Dendritic cell treated with granulocyte-macrophage colony-stimulating factor and Interleukin-4, amounts not matched to agents 40 ng/mL and 50 ng/mL, for 4 days (primary cell): ENCODE data around the gene RANBP1.
A peak's percentile ranks its signal among the peaks of the same experiment; 100 is the strongest.

ENCODE experiments used
- H3K27ac Mint-ChIP-seq: one replicate; pipeline ENCODE4 v1.8.0; 2022; ENCODE audit warnings: mild to moderate bottlenecking, mixed read lengths
- H3K27me3 Mint-ChIP-seq: one replicate; pipeline ENCODE4 v1.8.0; 2022; ENCODE audit warnings: mild to moderate bottlenecking, mixed read lengths
- H3K36me3 Mint-ChIP-seq: one replicate; pipeline ENCODE4 v1.8.0; 2022; ENCODE audit warnings: low read depth, mixed read lengths
- H3K4me1 Mint-ChIP-seq: one replicate; pipeline ENCODE4 v1.8.0; 2022; ENCODE audit warnings: low read depth, mixed read lengths
- H3K4me3 Mint-ChIP-seq: one replicate; pipeline ENCODE4 v1.8.0; 2022; ENCODE audit warnings: mild to moderate bottlenecking, moderate library complexity, mixed read lengths
- H3K9me3 Mint-ChIP-seq: one replicate; pipeline ENCODE4 v1.8.0; 2022; ENCODE audit warnings: mixed read lengths
- intact Hi-C: fragments of 100-400 bp; cut with micrococcal nuclease; formaldehyde crosslinking; loops from one replicate; pipeline ENCODE4 v1.15.0; 2022

The RANBP1 gene

DNA sequence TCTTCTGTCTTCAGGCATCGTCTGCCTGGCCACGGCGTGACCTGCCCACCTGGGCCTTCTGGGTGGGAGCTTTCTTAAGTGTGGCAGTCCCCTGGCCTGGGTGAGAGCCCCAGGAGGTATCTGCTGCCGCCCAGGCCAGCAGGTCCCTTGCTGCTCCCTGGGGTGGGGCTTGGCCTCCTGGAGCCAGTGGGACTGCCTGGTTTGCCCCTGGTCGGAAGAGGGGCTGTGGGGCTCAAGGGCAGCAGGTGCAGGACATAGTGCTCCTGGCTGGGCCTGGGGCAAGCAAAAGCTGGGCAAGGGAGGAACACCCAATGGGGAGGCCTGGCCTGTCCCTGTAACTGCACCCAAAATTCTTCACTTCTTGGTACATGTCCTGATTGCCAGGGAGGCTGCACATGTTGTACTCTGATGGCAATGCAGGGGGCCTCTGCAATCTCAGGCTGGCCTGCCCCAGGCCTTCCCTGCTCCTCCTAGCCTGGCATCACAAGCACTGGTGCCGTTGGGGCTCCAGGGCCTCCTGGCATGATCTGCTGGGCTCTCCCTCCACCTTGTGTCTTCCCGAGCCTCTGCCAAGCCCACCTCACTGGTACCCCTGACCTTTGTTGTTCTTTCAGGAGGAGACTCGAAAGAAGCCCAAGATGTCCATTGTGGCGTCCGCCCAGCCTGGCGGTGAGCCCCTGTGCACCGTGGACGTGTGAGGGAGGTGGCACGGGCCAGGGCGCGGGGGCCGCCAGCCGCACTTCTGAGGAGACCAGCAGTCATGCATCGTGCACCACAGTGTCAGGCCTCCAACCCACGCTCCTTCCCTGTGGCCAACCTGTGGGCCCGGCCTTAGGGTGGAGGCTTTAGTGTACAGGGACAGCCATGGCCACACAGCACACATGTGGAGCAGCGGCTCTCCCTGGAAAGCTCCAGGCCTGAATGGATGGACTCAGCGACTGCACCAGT lies 6.2 kb upstream of the RANBP1 start:
- Mint-ChIP-seq H3K27ac (no peak overlapping the region), H3K27me3 (no peaks in the 10 kb centered on the region), H3K36me3 (peaks cover 100% of the 10 kb centered on the region), H3K4me3 (no peak overlapping the region), H3K9me3 (no peaks in the 10 kb centered on the region), H3K4me1 (peaks cover 8% of the 10 kb centered on the region)
- intact Hi-C loops, result no loop called here

DNA sequence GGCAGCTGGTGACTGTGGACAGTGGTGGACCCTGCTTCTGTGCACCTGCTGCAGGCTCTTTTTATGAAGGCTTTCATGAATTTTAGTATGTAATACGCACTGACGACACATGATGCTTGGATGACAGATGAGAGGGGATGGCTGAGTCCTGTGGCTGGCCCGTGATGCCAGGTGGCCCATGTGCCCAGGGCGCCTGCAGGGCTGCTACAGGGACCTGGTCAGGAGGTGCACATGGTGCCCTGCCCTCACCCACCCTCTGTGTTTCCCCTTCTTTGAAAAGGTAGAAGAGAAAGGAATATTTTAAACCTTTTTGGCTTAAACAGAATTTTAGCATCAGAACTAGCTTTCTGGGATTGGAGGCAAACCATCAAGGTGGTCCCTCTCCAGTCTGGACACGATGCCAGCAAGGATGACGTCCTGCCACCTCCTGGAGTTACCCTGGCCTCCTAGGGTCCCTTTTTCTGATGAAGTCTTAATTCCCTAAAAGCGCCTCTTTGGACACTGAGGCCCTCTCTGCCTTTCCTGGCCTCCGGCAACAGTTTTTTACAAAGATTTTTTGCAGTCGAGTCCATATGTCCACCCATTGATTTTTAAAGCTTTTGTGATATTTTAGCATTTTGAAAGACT lies 5.4 kb upstream of the RANBP1 start:
- intact Hi-C loops, result no loop called here
- H3K4me1 Mint-ChIP-seq, result peaks cover 14% of the 10 kb centered on the region
- H3K36me3 Mint-ChIP-seq, result peaks cover 100% of the 10 kb centered on the region
- H3K27ac Mint-ChIP-seq, result no peak overlapping the region
- no peak overlapping the region for H3K4me3 Mint-ChIP-seq
- no peaks in the 10 kb centered on the region for H3K9me3 Mint-ChIP-seq
- no peaks in the 10 kb centered on the region for H3K27me3 Mint-ChIP-seq

DNA sequence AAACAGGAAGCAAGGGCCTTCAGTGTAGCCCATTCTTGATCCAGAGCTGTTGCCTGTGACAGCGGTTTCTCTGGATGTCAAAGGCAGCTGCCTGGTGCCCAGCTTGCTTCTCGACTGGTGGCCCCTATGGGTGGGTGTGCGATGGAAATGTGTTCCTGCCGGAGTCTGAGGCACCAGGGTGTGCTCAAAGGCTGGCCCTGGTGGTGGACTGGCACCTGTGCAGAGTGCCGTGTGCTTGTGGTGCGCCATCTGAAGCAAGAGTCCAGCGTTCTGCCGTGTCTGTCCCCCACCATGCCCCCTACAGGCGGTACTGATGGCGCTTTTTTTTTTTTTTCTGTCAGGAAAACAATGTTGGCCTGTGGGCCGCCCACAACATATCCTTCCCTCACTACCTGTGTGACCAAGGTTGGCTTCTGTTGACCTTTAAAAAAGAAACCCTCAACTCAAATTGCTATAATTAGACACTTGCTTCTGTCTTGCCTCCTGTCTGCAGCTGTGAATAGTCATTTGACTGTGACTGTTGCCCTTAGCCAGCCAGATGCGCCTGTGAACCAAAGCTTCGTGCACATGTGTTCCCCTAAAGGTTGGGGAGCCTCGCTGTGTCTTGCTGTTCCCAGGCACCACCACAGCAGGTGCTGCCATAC lies 4.7 kb upstream of the RANBP1 start:
- Mint-ChIP-seq H3K4me3 (no peak overlapping the region), H3K36me3 (peaks cover 99% of the 10 kb centered on the region), H3K27ac (no peak overlapping the region), H3K9me3 (no peaks in the 10 kb centered on the region), H3K4me1 (peaks cover 21% of the 10 kb centered on the region), H3K27me3 (no peaks in the 10 kb centered on the region)
- intact Hi-C loops, result no loop called here

DNA sequence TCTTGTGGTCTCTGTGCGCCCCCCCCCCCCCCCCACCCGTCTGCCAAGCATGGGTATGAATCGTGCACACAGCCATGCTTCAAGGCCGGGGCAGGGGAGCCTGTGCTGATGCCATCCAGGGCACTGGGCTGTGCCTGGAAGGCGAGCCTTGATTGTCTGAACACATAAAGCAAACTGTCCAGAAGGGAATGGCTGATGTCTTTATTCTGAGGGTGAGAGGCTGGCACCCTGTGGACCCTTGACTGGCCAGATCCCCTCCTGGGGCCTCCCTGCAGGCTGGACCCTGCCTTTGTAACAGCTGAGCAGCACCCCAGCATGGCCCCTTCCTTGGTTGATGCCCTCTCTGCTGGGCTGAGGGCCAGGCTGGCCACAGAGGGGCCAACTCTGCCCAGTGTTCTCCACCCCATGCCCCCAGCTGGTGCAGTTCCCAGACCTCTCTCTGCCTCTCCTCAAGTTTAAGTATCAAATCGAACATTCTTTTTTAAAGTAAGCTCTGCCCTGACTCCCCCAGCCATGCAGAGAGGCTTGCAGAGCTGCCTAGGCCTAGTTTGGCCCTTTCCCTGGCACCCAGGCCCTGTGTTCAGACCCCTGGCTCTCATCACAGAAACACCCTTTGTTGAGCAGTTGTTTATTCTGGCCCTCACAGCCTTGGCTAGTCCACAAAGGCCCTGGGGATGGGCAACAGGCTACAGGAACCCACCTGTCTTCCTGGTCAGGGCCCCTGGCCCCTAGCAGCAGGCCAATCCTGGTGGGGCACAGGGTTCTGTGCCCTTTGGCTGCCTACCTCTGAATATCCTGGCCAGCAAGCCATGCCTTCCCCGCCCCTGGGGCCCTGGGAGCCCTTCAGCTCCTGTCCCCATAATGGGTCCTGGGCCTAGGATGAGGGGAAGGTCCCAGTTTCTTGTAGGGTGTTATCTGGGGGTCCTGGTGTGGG lies 3.9 kb upstream of the RANBP1 start:
- intact Hi-C loops, result no loop called here
- H3K27me3 Mint-ChIP-seq, result no peaks in the 10 kb centered on the region
- no peak overlapping the region for H3K4me3 Mint-ChIP-seq
- H3K9me3 Mint-ChIP-seq, result no peaks in the 10 kb centered on the region
- H3K27ac Mint-ChIP-seq, result peak overlapping the region; percentile 64
- H3K36me3 Mint-ChIP-seq, result peaks cover 99% of the 10 kb centered on the region
- H3K4me1 Mint-ChIP-seq, result peaks cover 27% of the 10 kb centered on the region

DNA sequence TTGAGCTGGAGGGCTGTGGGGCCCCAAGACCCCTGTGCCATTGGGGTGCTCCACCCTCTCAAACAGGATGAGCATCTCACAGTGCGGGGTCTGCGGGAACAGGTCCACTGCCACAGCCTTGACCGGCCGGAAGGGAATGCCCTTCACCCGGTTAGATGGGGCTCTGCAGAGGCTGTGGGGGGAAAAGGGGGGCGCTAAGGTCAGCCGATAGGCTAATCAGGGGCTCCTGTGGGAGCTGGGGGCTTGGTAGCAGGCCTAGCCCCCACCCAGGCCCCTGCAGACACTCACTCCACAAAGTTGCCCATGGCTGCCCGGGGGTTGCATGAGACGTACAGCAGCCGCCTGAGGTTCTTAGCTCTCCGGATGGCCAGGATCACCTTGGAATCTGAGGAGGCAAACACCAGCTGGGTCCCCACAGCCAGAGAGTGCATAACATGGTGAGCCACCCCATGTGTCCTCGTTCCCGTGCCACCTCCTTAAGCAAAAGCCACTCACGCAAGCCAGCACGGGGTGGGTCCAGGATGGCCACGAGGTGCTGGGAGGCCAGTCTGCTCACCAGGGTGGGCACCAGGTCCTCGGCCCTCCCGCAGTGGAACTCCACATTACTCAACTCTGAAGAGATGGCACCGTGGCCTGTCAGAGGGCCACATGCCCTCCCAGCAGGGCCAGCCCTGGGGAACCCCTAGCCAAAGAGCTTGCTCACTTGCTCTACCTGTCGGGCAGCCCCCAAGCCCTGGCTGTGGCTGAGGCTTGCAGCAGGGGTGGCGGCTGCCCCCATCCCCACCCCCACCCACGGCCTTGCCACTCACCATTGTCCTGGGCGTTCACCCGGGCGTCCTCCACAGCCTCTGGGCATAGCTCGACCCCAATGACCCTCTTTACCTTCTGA lies 3.0 kb upstream of the RANBP1 start:
- H3K36me3 Mint-ChIP-seq, result peaks cover 91% of the 10 kb centered on the region
- intact Hi-C loops, result no loop called here
- H3K4me1 Mint-ChIP-seq, result peaks cover 27% of the 10 kb centered on the region
- H3K9me3 Mint-ChIP-seq, result no peaks in the 10 kb centered on the region
- H3K4me3 Mint-ChIP-seq, result no peak overlapping the region
- H3K27me3 Mint-ChIP-seq, result no peaks in the 10 kb centered on the region
- no peak overlapping the region for H3K27ac Mint-ChIP-seq

DNA sequence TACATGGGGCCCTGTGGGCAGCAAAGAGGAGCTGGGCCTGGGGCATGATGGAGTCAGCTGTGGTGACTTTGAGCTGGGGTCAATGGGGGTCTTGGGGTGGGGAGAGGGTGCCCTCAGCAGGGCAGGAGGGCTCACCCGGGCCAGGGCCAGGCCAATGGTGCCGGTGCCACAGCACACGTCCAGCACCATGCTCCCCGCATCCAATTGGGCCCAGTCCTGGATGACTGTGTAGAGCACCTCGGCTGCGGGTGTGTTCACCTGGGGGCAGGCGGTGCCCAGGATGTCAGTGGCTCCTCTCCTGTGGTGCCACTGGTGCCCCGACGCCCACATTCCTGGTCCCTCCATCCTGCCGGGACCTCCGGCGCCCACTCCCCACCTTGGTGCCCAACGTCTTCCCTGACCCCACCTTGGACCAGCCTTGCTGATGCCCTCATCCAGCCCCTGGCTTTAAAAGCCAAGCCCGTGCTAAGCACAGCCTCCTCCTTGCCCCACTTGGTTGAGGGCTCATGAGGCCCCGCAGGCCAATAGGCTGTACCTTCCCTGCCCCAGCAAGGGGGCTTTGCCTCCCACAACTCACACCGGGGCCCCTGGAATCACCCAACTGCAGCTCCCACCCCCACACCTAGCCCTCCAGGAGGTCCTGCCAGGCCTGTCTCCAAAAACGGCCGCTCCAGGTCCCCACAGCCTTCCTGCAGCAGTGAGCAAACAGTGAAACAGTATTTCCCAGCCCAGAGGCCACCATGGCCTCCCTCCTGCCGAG lies 2.2 kb upstream of the RANBP1 start:
- peaks cover 29% of the 10 kb centered on the region for H3K4me1 Mint-ChIP-seq

DNA sequence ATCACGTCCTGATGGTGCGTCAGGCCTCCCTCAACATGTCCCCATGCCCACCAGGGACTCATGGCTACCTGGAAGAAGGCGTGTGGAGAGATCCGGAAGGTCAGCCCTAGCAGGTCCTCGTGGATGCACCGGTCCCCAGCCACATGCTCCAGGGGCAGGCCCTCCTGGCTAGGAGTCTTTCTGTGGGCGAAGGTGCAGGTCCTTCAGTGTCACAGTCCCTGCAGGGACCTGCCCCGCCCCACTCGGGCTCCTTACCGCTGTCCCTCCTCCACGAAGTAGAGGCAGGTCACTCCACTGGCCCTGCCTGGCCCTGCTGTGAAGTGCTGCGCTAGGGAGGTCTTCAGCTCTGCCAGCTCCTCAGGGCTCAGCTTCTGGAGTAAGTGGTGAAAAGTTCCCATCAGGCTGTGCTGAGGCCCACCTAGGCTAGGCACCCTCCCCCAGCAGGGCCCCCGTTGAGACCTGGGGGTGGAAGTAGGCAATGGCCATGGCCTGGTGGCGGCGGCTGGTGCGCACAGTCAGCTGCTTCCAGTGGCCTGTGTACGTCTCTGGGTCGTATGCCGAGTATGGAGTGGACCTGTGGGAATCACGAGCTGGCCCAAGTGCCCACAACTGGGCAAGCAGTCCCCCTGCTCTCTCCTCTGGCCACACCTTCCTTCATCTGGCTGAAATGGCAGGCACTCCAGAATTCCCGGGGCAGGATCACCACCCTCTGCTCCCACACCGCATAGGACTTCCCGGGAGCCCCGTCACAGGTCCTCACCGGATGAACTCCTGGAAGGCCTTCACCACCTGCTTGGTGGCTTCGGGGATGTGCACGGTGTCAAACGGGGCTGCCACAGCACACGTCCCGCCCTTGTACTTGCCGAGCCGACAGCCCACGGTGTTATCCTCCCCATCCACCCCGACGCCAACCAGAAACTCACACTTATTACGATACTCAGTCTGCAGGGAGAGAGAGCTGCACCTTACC lies 1.1 kb upstream of the RANBP1 start:
- Mint-ChIP-seq H3K9me3 (no peaks in the 10 kb centered on the region), H3K27me3 (no peaks in the 10 kb centered on the region), H3K36me3 (peaks cover 84% of the 10 kb centered on the region), H3K4me1 (peaks cover 38% of the 10 kb centered on the region), H3K4me3 (no peak overlapping the region), H3K27ac (peak overlapping the region; percentile 18)
- intact Hi-C loops, result no loop called here

More for the DNA sequence above, 2.2 kb upstream of the RANBP1 start:
- no peaks in the 10 kb centered on the region for H3K9me3 Mint-ChIP-seq
- H3K27me3 Mint-ChIP-seq, result no peaks in the 10 kb centered on the region
- H3K4me3 Mint-ChIP-seq, result no peak overlapping the region
- peaks cover 84% of the 10 kb centered on the region for H3K36me3 Mint-ChIP-seq
- H3K27ac Mint-ChIP-seq, result peak overlapping the region; percentile 18
- intact Hi-C loops, result no loop called here

DNA sequence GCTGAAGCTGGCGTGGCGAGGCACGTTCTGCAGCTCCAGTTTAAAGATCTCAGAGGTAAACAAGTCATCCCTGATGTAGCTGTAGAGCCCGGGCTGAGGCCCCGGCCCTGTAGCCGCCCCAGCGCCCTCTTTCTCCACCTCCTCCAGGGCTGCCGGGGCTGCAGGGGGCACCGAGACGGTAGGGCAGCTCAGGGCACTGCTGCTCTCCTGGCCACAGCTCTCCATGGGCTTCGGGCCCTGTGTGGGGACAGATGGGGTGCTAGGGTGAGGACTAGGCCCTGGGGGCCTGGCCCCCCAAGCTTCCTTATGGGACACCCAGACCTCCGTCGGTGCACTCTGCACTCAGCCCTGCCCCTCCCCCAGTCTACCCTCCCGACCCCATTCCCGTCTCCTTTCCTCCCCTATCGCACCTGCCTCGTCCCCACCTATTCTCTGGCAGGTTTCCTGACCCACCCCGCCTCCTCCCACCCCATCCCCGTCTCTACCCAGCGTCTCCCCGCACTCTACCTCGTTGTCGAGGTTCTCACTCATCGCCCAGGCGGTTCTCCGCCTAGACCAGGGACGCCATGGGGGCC lies 559 bp downstream of the RANBP1 start:
- no peaks in the 10 kb centered on the region for H3K9me3 Mint-ChIP-seq
- peaks cover 38% of the 10 kb centered on the region for H3K4me1 Mint-ChIP-seq
- intact Hi-C loops, result no loop called here
- peak overlapping the region; percentile 96 for H3K27ac Mint-ChIP-seq
- peak overlapping the region; percentile 88 for H3K4me3 Mint-ChIP-seq
- H3K36me3 Mint-ChIP-seq, result peaks cover 84% of the 10 kb centered on the region
- no peaks in the 10 kb centered on the region for H3K27me3 Mint-ChIP-seq

DNA sequence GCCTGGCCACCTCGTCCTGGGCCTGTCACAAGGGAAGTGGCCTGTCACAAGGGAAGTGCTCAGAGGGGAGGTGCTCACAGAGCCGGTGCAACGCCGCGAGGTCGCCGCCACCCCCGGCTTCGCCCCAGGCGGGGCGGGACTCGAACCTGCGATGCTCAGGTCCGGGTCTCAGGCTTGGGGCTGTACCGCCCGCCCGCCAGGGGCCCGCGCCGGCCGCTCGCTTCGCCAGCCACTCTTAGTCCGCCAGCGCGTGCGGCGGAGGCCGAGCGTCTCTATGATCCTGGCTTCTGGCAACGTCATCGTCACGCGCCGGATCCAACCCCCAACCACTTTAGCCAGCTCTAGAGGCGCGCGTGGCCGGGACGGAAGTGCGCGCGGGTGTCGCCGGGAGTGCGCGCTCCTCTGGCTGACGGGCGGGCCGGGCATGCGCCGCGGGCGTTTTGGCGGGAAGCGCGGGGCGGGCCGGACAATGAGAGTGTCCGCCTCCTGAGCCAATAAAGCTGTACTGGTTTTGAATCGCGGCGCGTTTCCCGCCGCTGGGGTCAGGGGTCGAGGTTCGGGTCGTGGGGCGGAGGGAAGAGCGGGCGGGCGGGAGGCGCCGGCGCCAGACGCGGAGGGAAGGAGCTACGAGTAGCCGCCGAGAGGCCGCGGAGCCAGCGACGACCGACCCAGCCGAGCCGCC lies 1.2 kb downstream of the RANBP1 start, which contains the start of gene TRMT2A:
Gene TRMT2A (minus strand): TSS at position 276 of the 682 bp plus-strand sequence. CDS start 320 bp downstream, outside the sequence.
- no peaks in the 10 kb centered on the region for H3K27me3 Mint-ChIP-seq
- H3K4me1 Mint-ChIP-seq, result peaks cover 38% of the 10 kb centered on the region
- H3K27ac Mint-ChIP-seq, result peak within 1 kb of the TSS; percentile 96
- H3K9me3 Mint-ChIP-seq, result no peaks in the 10 kb centered on the region
- intact Hi-C loops, result loop anchor here (1.0 kb wide), 2 partner anchors 14 to 37 kb away; partner anchors contain the start of genes DGCR8 and ZDHHC8
- peaks cover 84% of the 10 kb centered on the region for H3K36me3 Mint-ChIP-seq
- H3K4me3 Mint-ChIP-seq, result peak within 1 kb of the TSS; percentile 88

DNA sequence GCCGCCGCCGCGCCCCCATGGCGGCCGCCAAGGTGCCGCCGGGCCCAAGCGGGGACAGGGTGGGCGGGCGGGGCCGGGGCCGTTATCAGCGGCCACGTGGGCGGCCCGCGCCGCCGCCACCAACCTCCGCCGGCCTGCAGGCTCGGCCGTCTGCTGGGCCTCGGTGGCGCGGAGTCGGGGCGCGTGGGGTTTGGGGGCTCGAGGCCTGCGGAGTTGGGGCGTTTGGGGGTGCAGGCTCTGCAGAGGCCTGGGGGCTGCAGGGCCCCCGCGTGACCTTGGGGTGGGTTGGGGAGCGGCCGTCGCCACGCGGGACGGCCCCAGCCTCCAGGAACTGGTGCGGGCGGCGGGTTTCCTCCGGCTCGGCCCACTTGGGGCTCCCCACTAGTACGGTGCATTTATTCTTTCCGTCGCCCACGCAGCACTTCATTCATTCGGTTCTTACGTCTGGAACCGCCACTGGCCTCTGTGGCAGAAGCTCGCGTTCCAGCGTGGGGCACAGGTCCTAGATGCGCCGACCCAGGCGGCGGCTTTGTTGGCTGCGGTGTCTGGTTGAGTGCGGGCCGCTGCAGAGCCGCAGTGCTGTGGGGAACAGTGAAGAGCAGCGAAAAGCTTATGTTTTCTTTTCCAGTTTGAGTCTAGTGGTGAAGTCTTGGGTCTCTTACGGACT lies 1.9 kb downstream of the RANBP1 start:
- Mint-ChIP-seq H3K9me3 (no peaks in the 10 kb centered on the region), H3K27me3 (no peaks in the 10 kb centered on the region), H3K36me3 (peaks cover 84% of the 10 kb centered on the region), H3K4me3 (peak overlapping the region; percentile 88), H3K27ac (peak overlapping the region; percentile 96), H3K4me1 (peaks cover 38% of the 10 kb centered on the region)
- intact Hi-C loops, result loop anchor here (1.0 kb wide), 2 partner anchors 14 to 37 kb away; partner anchors contain the start of genes DGCR8 and ZDHHC8
